C4-2B (cell line): ENCODE data around the gene PPP2R2C.

Source experiments
- CTCF ChIP-seq: fragments of 450-650 bp; conservative IDR thresholded peaks from 2 replicates; pipeline ENCODE4 v1.5.1; 2017; ENCODE audit warnings: mild to moderate bottlenecking
- ZFX ChIP-seq: fragments of 450-650 bp; IDR thresholded peaks from 2 replicates; pipeline ENCODE4 v1.6.1; 2017

DNA sequence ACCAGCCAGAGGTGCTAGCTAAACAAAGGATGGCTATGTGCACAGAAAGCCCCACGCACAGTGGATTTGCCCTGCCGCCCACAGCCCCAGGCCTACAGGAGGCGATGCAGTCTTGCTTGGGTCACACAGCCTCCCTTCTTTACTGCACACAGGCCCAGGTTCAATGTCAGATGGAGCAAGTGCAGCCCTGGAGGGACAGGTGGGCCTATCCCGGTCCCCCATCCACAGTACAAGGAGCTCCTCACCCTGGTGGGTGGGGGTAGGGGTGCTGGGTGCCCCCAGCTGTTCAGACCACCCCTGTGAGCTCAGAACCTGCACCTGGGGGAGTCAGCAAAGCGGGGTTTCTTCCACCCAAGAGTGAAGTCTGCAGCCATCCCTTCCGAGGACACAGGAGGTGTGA, 114.9 kb downstream of the PPP2R2C start:
- no peak for TF ChIP-seq CTCF
- no peak for TF ChIP-seq ZFX
